T-helper 2 cell treated with Interferon-gamma antibody and Interleukin-4, amounts not matched to agents 100 ng/mL and 5 ng/mL, for 36 hours (primary cell): ENCODE results near the gene SGCD. TPM values are rescaled to one million over a fixed set of nuclear protein-coding genes. Genes with fewer than 3 reads are reported as not detected.

Experiments
- intact Hi-C: fragments of 100-400 bp; cut with micrococcal nuclease; formaldehyde crosslinking; loops from one replicate; pipeline ENCODE4 v1.15.1; 2023
- total RNA-seq: library from RNA; stranded (reverse); gene quantifications from 2 replicates; pipeline ENCODE4 v1.2.3, GENCODE V29; 2022

Gene SGCD
- not detected in 2 replicates for total RNA-seq

DNA sequence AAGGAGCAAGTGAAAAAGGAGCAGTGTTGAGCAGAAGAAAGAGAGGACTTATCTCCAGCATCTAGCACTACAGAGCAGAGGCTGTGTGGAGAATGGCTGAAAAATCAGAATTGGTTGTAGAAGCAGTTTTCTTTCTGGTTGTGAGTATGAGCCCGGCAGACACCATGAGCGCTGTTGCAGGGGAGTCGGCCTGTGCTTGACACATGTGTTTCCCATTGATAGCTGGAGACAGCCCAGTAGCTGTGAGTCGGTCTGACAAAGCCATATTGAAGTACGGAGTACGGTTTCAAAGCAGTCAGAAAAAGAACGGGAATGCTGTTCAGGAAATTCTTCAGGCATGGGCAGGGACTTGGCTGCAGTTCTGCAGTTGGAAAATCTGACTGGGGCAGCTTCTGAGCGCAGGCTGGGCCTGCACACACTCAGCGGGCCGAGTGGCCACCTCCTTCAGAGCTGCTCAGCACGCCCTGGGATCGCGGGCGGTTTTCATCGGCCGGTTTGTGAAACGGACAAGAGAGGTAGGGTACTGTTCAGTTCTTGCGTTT, at the start of gene SGCD:
TSS of gene SGCD (plus strand) at position 447 of the 542 bp plus-strand sequence.
- intact Hi-C loops, result no loop called here

- intact Hi-C loops, result no loop called here
Observed at GRCh38 chr5:156277290-156277689, 49.7 kb upstream of the SGCD start.

GRCh38 chr5:156295431-156295830, 31.5 kb upstream of the SGCD start:
- intact Hi-C loops, result no loop called here

- intact Hi-C loops, result no loop called here
Observed at GRCh38 chr5:156310115-156310514, 16.8 kb upstream of the SGCD start.

- intact Hi-C loops, result no loop called here
Observed at GRCh38 chr5:156312897-156313694, 13.9 kb upstream of the SGCD start.

DNA sequence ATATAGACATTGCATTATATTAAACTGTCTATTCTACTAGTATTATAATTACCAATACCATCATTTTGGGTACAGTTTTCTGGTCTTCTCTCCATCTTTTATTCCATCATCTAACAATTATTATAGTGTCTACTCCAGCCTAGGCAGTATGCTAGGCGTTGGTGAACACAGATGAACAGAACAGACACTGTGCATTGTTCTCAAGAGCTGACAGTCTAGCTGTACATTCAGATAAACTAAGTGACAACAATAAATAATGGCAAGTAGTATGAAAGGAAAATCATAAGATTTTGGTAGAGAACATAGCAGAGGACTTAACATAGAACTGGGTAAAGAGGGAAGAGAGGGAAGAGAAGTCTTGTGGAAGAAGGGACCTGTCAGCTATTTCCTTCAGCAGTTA, 12.5 kb upstream of the SGCD start:
- intact Hi-C loops, result no loop called here

GRCh38 chr5:156322666-156323065, 4.3 kb upstream of the SGCD start:
- intact Hi-C loops, result no loop called here

GRCh38 chr5:156327296-156327695, 332 bp downstream of the SGCD start:
- intact Hi-C loops, result no loop called here

- intact Hi-C loops, result no loop called here
Observed at GRCh38 chr5:156328161-156328560, 1.2 kb downstream of the SGCD start.

GRCh38 chr5:156328766-156329165, 1.8 kb downstream of the SGCD start:
- intact Hi-C loops, result no loop called here

- intact Hi-C loops, result no loop called here
Observed at GRCh38 chr5:156329171-156329611, 2.2 kb downstream of the SGCD start.

- intact Hi-C loops, result no loop called here
Observed at GRCh38 chr5:156330141-156330870, 3.3 kb downstream of the SGCD start.

GRCh38 chr5:156331181-156331580, 4.2 kb downstream of the SGCD start:
- intact Hi-C loops, result no loop called here

GRCh38 chr5:156331845-156332244, 4.9 kb downstream of the SGCD start:
- intact Hi-C loops, result no loop called here

GRCh38 chr5:156332245-156332644, 5.3 kb downstream of the SGCD start:
- intact Hi-C loops, result no loop called here

DNA sequence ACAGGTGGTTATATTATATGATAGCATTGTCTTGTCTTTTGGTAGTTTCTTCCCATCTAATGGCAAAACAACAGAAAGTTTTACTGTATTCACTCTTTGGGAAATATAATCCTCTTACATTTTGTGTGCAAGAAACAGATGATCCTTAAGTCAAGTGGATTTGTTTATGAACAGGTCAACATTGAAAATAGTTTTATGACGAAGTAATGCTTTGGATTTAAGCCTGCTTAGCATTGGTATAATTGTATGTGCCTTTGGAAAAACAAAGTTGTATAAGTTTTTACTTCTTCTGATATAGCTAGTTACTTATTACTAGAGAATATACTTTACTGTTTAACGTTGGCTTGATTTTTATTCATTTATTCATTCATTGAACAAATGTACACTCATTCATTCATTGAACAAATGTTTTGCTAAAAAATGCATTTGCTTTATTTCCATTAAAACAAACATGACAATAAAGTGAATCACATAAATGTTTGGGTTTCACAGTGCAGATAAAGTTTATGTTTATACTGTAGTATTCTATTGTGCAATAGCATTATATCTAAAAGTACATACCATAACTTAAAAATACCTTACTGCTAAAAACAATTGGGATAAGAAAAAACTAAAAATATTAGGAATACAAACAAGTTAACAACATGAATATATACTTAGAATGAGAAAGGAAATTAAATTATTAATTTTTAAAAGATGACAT, 12.3 kb downstream of the SGCD start:
- intact Hi-C loops, result no loop called here

GRCh38 chr5:156340893-156341292, 13.9 kb downstream of the SGCD start:
- intact Hi-C loops, result no loop called here

GRCh38 chr5:156350256-156350655, 23.3 kb downstream of the SGCD start:
- intact Hi-C loops, result no loop called here

DNA sequence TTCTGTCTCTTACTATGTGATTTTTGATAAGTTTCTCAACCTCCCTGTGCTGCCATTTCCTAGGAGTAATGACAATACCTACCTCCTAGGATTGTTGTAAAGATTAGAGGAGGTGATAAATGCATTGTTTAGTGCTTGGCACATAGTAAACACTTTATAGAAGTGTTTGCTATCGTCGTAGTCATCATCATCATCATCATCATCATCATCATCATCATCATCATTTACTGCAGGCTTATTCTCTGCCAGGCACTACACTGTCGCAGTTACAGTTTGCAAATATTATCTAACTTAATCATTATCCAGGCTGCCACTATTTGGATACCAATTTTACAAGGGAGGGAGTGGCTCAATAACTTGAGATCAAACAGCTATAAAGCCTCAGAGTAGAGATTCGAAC, 24.5 kb downstream of the SGCD start:
- intact Hi-C loops, result no loop called here

DNA sequence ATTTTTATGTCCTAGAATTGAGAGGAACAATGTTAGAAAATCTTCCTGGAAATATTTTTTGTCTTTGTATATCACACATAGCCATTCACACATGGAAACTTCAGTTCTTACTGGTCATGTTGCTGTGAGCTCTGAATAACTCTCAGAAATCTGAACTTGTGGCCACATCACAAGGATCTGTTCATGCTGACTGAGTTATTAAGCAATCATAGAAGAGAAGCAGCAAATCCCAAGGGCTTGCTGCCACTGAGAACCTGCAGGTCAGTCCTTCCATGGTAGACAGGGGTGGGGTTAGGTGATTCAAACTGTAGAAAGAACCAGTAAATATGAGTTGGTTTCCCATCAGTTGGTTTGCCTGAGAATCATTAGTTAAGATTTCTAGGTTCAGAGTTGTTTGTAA, 27.6 kb downstream of the SGCD start:
- intact Hi-C loops, result no loop called here

- intact Hi-C loops, result no loop called here
Observed at GRCh38 chr5:156356238-156356637, 29.3 kb downstream of the SGCD start.

DNA sequence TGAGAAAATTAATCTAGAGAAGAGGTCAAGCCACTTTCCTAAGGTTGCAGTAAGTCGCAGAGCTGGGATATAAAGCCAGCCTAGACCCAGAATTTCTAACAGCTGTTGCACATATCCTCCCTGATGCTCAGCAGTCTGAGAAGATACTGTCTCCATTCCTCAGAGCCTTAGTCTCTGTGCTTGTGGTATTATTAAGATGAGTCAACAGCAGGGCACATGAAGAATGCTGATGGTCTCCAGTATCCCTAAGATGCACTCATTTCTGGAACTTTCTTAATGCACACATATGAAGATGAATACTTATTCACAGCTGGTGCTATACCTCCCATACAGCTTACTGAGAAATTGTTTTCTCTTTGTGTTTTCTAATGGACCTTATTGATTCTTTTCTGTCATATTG, 32.5 kb downstream of the SGCD start:
- intact Hi-C loops, result no loop called here
